SH-SY5Y (cell line): ENCODE results near the gene AKAP3.

Source experiments
- GATA2 ChIP-seq: IDR thresholded peaks from 2 replicates; pipeline ENCODE4 v1.6.1; 2011; ENCODE audit warnings: mild to moderate bottlenecking, low read depth, low read length
- GATA3 ChIP-seq: IDR thresholded peaks from 2 replicates; pipeline ENCODE4 v1.6.1; 2011; ENCODE audit warnings: low read depth, mild to moderate bottlenecking, low read length, moderate library complexity

Gene AKAP3

GRCh38 chr12:4580281-4580688 is 68.6 kb downstream of the AKAP3 start:
- no peak for TF ChIP-seq GATA2
- no peak for TF ChIP-seq GATA3

DNA sequence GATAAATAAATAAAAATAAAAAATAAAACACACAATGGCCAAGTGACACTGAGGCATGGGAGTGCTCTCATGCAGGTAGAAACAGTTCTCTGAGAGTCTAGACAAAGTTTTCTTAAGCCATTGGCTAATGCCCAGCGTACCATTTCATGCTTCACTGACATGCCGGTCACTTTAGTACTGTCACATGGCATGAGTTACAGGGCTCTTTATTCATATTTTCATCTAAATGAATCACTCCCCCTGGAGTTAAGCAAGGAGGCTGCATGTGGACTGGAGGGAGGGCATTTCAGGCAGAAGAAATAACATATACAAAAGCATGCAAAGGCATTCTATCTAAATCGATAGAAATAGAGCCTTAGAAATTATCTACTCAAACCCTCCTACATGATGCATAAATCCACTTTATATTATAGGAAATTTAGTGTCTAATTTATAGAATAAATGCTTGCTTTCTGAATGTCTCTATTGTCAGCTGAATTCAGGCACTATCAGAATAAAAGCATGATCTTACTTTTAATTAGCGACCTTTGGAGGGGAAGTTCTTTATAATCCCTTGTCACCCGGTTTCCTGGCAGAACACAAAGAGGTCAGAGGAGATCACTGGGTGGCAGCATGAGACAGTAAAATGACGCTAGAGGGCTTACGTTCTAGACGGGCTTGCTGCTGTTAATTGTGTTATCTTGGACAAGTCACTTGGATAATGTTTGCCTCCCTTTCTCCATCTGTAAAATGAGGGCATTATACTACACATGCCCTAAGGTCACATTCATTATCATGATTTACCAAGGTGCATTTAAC is 69.3 kb downstream of the AKAP3 start:
- TF ChIP-seq GATA2 (no peak), GATA3 (no peak)

DNA sequence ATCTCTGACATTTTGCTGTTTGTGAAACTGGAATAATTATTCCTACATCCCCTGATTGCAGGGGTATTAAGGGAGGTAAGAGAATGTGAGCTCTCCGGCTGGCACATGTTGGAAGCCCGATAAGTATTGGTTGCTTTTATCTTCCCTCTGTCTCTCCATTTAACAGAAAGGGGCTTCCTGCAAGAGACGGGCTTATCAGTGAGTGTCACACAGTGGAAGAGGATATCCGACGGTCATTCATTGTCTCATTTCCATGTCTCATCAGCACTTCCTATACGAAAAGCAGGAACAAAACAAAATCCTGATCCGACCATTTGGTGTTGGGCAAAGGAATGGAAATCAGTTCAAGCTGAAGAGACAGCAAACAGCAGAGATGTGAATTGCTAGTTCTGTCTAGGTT is 76.2 kb downstream of the AKAP3 start:
- TF ChIP-seq GATA2: no peak
- TF ChIP-seq GATA3: no peak

DNA sequence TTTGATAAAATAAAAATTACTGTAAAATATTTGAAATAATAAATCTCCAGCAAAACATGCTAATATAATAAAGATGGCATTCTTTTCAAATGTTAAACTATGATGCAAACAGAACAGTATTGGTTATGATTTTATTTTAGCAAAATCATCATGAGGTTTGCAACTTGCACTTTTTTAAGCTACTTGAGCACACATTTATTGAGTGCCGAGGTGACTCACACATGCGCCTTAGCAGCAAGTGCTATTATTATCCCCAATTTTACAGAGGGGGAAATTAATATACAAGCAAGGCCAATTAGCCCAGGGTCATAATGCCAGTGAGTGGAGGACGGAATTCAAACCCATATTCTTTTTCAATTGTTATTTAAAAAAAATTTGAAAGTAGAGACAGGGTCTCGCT is 79.6 kb downstream of the AKAP3 start:
- no peak for TF ChIP-seq GATA3
- no peak for TF ChIP-seq GATA2

- TF ChIP-seq GATA3 (no peak), GATA2 (no peak)
Observed at GRCh38 chr12:4567073-4567881, 81.6 kb downstream of the AKAP3 start.

GRCh38 chr12:4566474-4566873 is 82.4 kb downstream of the AKAP3 start:
- TF ChIP-seq GATA3 (no peak), GATA2 (no peak)
